Measurements from ENCODE around the gene MRPS27.

DNA sequence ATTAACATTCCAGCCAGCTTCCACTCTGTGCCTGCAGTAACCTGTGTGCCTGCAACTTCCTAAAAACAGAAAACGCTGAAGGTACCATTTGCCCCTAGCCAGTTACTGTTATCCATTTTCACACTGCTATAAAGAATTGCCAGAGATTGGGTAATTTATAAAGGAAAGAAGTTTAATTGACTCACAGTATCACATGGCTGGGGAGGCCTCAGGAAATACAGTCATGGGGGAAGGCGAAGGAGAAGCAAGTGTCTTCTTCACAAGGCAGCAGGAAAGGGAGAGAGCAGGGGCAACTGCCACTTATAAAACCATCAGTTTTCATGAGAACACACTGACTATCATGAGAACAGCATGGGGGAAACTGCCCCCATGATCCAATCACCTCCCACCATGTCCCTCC, 31.3 kb upstream of the MRPS27 start:
- TF ChIP-seq CTCF (IDR thresholded peaks at IDR 0.05): no peak
- no peak for TF ChIP-seq POLR2A (IDR thresholded peaks at IDR 0.05)
